ENCODE measurements around the gene CHCHD1.

CHCHD1 gene

DNA sequence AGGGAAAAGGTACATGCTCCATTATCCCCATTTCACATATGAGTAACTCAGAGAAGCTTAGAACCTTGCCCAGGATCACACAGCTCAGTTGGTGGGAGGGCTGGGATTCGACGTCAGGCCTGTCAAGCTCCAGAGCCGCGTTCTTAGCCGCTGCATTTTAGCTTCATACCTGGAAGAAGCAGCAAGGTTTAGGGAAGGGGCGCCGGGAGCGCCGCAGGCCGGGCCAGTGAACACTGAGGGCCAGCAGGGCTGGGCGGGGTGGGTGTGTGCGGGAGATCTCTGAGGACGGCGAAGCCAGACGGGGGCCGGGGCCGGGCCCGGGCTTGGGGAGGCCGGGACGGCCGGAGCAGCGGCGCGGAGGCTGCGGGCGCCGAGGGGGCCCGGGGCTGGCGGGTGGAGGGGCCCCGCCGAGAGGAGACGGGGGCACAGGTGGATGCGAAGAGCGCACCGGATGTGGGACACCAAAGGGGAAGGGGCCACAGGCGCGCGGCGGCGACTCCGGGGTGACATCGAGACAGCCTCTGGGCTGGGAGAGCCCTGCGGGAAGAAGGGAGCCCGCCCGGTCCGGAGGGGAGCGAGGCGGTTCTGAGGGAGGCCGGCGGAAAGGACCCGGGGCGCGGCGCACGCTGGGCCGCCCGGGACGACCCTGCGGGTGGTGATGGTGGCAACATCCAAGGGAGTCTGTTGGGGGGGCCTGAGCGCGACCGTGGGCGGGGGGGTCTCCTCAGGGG lies 29.1 kb downstream of the CHCHD1 start:
- H3K14ac ChIP-seq (ENCODE audit: low read length), result no peak overlapping the region
- peak overlapping the region; percentile 95 for H2AFZ ChIP-seq (ENCODE audit: low read length)
- no peak overlapping the region for H4K8ac ChIP-seq (ENCODE audit: low read depth, low read length)
- no peak overlapping the region for H2AK5ac ChIP-seq (ENCODE audit: low read depth, low read length)
- H3K9ac ChIP-seq (ENCODE audit: low read depth, low read length, poor library complexity), result peak overlapping the region; percentile 96
- no peak overlapping the region for H3K4ac ChIP-seq (ENCODE audit: low read length)
- H3K27ac ChIP-seq (replicated peaks; ENCODE audit: low read length), result no peak overlapping the region
- no CpG with 5 or more reads among the region's 63 CpGs for WGBS, 2 donors (ENCODE audit: extremely low coverage in 2 of 2, insufficient read length in 2 of 2, insufficient replicate concordance in 1 of 2)
- peak overlapping the region; percentile 77 for H2BK5ac ChIP-seq (ENCODE audit: low read length)
- H3K4me1 ChIP-seq (ENCODE audit: control insufficient read depth in 2 of 2, insufficient read depth in 1 of 2, low read depth in 1 of 2, low read length in 2 of 2), result peaks cover 0 to 6% of the 10 kb centered on the region in 2 donors
- no peaks in the 10 kb centered on the region for H3K27me3 ChIP-seq (ENCODE audit: control insufficient read depth in 3 of 3, insufficient read depth in 3 of 3, low read depth in 1 of 3, low read length in 3 of 3)
- peak overlapping the region; percentile 51 for H2BK15ac ChIP-seq (ENCODE audit: low read length)
- H3K23ac ChIP-seq (ENCODE audit: low read depth, low read length, poor library complexity), result peak overlapping the region; percentile 97
- peak overlapping the region; percentile 87 to 97 for H3K4me3 ChIP-seq (ENCODE audit: low read length in 2 of 2)
- H4K91ac ChIP-seq (ENCODE audit: low read depth, low read length, poor library complexity), result no peak overlapping the region
- H3K79me1 ChIP-seq (ENCODE audit: low read depth, low read length), result no peaks in the 10 kb centered on the region
- no peak for DNase-seq (ENCODE audit: low spot score)
- H3K4me2 ChIP-seq (ENCODE audit: insufficient read depth, low read length, poor library complexity, severe bottlenecking), result peak overlapping the region; percentile 84
- peak overlapping the region; percentile 92 for H3K18ac ChIP-seq (ENCODE audit: low read length)
- H2BK120ac ChIP-seq (ENCODE audit: low read depth, low read length), result no peak overlapping the region
- no peaks in the 10 kb centered on the region for H3K9me3 ChIP-seq (replicated peaks in 1 of 2; ENCODE audit: control insufficient read depth in 2 of 2, insufficient read depth in 1 of 2, low read depth in 1 of 2, low read length in 2 of 2)
- no peak overlapping the region for H2BK12ac ChIP-seq (ENCODE audit: low read length)
- peaks cover 25 to 59% of the 10 kb centered on the region in 2 donors for H3K36me3 ChIP-seq (replicated peaks in 1 of 2; ENCODE audit: control insufficient read depth in 2 of 2, insufficient read depth in 2 of 2, low read length in 2 of 2)

- Histone ChIP-seq H3K18ac (ENCODE audit: low read length) (no peak overlapping the region), H4K8ac (ENCODE audit: low read depth, low read length) (no peak overlapping the region), H3K9ac (ENCODE audit: low read depth, low read length, poor library complexity) (no peak overlapping the region), H4K91ac (ENCODE audit: low read depth, low read length, poor library complexity) (no peak overlapping the region), H3K9me3 (replicated peaks in 1 of 2; ENCODE audit: control insufficient read depth in 2 of 2, insufficient read depth in 1 of 2, low read depth in 1 of 2, low read length in 2 of 2) (no peaks in the 10 kb centered on the region), H3K4me2 (ENCODE audit: insufficient read depth, low read length, poor library complexity, severe bottlenecking) (no peak overlapping the region), H3K36me3 (replicated peaks in 1 of 2; ENCODE audit: control insufficient read depth in 2 of 2, insufficient read depth in 2 of 2, low read length in 2 of 2) (peaks cover 23 to 55% of the 10 kb centered on the region in 2 donors), H2AK5ac (ENCODE audit: low read depth, low read length) (no peak overlapping the region), H3K14ac (ENCODE audit: low read length) (no peak overlapping the region), H3K23ac (ENCODE audit: low read depth, low read length, poor library complexity) (no peak overlapping the region), H2BK12ac (ENCODE audit: low read length) (no peak overlapping the region), H3K79me1 (ENCODE audit: low read depth, low read length) (no peaks in the 10 kb centered on the region), H3K4me3 (ENCODE audit: low read length in 2 of 2) (no peak overlapping the region), H2BK15ac (ENCODE audit: low read length) (no peak overlapping the region), H2BK120ac (ENCODE audit: low read depth, low read length) (no peak overlapping the region), H2BK5ac (ENCODE audit: low read length) (no peak overlapping the region), H3K4me1 (ENCODE audit: control insufficient read depth in 2 of 2, insufficient read depth in 1 of 2, low read depth in 1 of 2, low read length in 2 of 2) (peaks cover 0 to 6% of the 10 kb centered on the region in 2 donors), H3K27me3 (ENCODE audit: control insufficient read depth in 3 of 3, insufficient read depth in 3 of 3, low read depth in 1 of 3, low read length in 3 of 3) (no peaks in the 10 kb centered on the region), H2AFZ (ENCODE audit: low read length) (no peak overlapping the region), H3K27ac (replicated peaks; ENCODE audit: low read length) (no peak overlapping the region), H3K4ac (ENCODE audit: low read length) (no peak overlapping the region)
- no CpG with 5 or more reads among the region's 4 CpGs for WGBS, 2 donors (ENCODE audit: extremely low coverage in 2 of 2, insufficient read length in 2 of 2, insufficient replicate concordance in 1 of 2)
- no peak for DNase-seq (ENCODE audit: low spot score)
Measured at GRCh38 chr10:73812657-73813056, 30.8 kb downstream of the CHCHD1 start.

DNA sequence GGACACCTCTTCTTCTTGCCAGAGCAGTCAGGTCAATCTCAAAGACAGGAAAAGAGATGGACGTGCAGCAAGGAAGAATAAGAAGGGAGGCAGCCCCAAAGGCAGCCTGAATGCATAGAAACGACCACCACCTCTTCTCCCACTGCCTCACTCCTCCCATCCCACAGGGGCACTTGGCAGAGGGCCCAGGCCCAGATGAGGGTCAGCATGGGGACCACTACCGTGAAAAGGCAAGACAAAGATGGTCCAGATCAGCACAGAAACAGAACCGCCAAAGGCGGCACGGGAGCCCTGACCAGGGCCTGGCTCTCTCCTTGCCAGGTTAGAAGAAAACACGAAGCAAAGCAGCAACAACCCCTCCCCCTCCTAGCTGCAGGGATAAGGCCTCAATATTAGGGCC lies 31.5 kb downstream of the CHCHD1 start:
- DNase-seq (ENCODE audit: low spot score), result no peak
- H2AFZ ChIP-seq (ENCODE audit: low read length), result no peak overlapping the region
- no peak overlapping the region for H3K14ac ChIP-seq (ENCODE audit: low read length)
- no peaks in the 10 kb centered on the region for H3K79me1 ChIP-seq (ENCODE audit: low read depth, low read length)
- H3K23ac ChIP-seq (ENCODE audit: low read depth, low read length, poor library complexity), result no peak overlapping the region
- no peak overlapping the region for H3K9ac ChIP-seq (ENCODE audit: low read depth, low read length, poor library complexity)
- H3K27me3 ChIP-seq (ENCODE audit: control insufficient read depth in 3 of 3, insufficient read depth in 3 of 3, low read depth in 1 of 3, low read length in 3 of 3), result no peaks in the 10 kb centered on the region
- no peak overlapping the region for H3K18ac ChIP-seq (ENCODE audit: low read length)
- no peak overlapping the region for H4K8ac ChIP-seq (ENCODE audit: low read depth, low read length)
- no peaks in the 10 kb centered on the region for H3K9me3 ChIP-seq (replicated peaks in 1 of 2; ENCODE audit: control insufficient read depth in 2 of 2, insufficient read depth in 1 of 2, low read depth in 1 of 2, low read length in 2 of 2)
- peaks cover 0 to 6% of the 10 kb centered on the region in 2 donors for H3K4me1 ChIP-seq (ENCODE audit: control insufficient read depth in 2 of 2, insufficient read depth in 1 of 2, low read depth in 1 of 2, low read length in 2 of 2)
- H3K4me3 ChIP-seq (ENCODE audit: low read length in 2 of 2), result no peak overlapping the region
- H2BK120ac ChIP-seq (ENCODE audit: low read depth, low read length), result no peak overlapping the region
- H3K27ac ChIP-seq (replicated peaks; ENCODE audit: low read length), result no peak overlapping the region
- no peak overlapping the region for H3K4me2 ChIP-seq (ENCODE audit: insufficient read depth, low read length, poor library complexity, severe bottlenecking)
- no peak overlapping the region for H3K4ac ChIP-seq (ENCODE audit: low read length)
- H3K36me3 ChIP-seq (replicated peaks in 1 of 2; ENCODE audit: control insufficient read depth in 2 of 2, insufficient read depth in 2 of 2, low read length in 2 of 2), result peaks cover 16 to 49% of the 10 kb centered on the region in 2 donors
- no peak overlapping the region for H2BK5ac ChIP-seq (ENCODE audit: low read length)
- H2AK5ac ChIP-seq (ENCODE audit: low read depth, low read length), result no peak overlapping the region
- no peak overlapping the region for H4K91ac ChIP-seq (ENCODE audit: low read depth, low read length, poor library complexity)
- WGBS, 2 donors (ENCODE audit: extremely low coverage in 2 of 2, insufficient read length in 2 of 2, insufficient replicate concordance in 1 of 2), result no CpG with 5 or more reads among the region's 7 CpGs
- H2BK15ac ChIP-seq (ENCODE audit: low read length), result no peak overlapping the region
- H2BK12ac ChIP-seq (ENCODE audit: low read length), result no peak overlapping the region

DNA sequence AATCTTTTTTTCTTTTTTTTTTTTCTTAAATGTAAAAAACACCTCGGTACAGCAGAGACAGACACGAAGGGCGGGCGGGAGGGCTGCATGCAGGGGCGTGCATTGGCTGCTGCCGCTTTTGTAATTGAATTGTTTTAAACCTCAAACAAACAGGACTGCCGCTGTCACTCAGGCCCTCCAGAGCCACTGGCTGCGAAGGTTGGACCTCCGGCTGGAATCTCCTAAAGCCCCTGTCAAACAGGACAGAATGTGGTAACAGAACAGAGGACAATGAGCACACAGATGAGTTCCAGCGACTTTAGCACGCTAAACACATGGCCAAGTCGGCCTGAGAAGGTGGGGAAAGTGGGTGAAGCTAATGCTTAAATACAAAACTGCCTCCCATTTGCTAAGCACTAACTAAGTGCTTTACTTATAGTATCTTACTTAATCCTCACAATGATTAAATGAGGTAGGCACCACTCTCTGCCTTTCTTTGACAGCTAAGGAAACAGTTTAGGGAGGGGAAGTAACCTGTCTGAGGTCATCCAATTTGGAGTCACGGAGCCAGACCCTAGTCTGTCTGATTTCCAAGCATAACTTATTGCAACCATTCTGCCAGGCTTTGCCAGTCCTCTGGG lies 32.5 kb downstream of the CHCHD1 start:
- H2AK5ac ChIP-seq (ENCODE audit: low read depth, low read length), result no peak overlapping the region
- no peaks in the 10 kb centered on the region for H3K79me1 ChIP-seq (ENCODE audit: low read depth, low read length)
- no peak overlapping the region for H3K9ac ChIP-seq (ENCODE audit: low read depth, low read length, poor library complexity)
- no peak overlapping the region for H2BK5ac ChIP-seq (ENCODE audit: low read length)
- H3K27ac ChIP-seq (replicated peaks; ENCODE audit: low read length), result no peak overlapping the region
- no peaks in the 10 kb centered on the region for H3K27me3 ChIP-seq (ENCODE audit: control insufficient read depth in 3 of 3, insufficient read depth in 3 of 3, low read depth in 1 of 3, low read length in 3 of 3)
- no peak overlapping the region for H3K4ac ChIP-seq (ENCODE audit: low read length)
- H2BK15ac ChIP-seq (ENCODE audit: low read length), result no peak overlapping the region
- no peak overlapping the region for H2AFZ ChIP-seq (ENCODE audit: low read length)
- H3K23ac ChIP-seq (ENCODE audit: low read depth, low read length, poor library complexity), result no peak overlapping the region
- WGBS, 2 donors (ENCODE audit: extremely low coverage in 2 of 2, insufficient read length in 2 of 2, insufficient replicate concordance in 1 of 2), result no CpG with 5 or more reads among the region's 13 CpGs
- H3K18ac ChIP-seq (ENCODE audit: low read length), result no peak overlapping the region
- no peak overlapping the region for H2BK12ac ChIP-seq (ENCODE audit: low read length)
- no peak overlapping the region for H3K14ac ChIP-seq (ENCODE audit: low read length)
- no peak overlapping the region for H4K91ac ChIP-seq (ENCODE audit: low read depth, low read length, poor library complexity)
- DNase-seq (ENCODE audit: low spot score), result no peak
- H4K8ac ChIP-seq (ENCODE audit: low read depth, low read length), result no peak overlapping the region
- H3K36me3 ChIP-seq (replicated peaks in 1 of 2; ENCODE audit: control insufficient read depth in 2 of 2, insufficient read depth in 2 of 2, low read length in 2 of 2), result peaks cover 14 to 40% of the 10 kb centered on the region in 2 donors
- no peaks in the 10 kb centered on the region for H3K9me3 ChIP-seq (replicated peaks in 1 of 2; ENCODE audit: control insufficient read depth in 2 of 2, insufficient read depth in 1 of 2, low read depth in 1 of 2, low read length in 2 of 2)
- no peak overlapping the region for H3K4me2 ChIP-seq (ENCODE audit: insufficient read depth, low read length, poor library complexity, severe bottlenecking)
- H2BK120ac ChIP-seq (ENCODE audit: low read depth, low read length), result no peak overlapping the region
- peaks cover 0 to 6% of the 10 kb centered on the region in 2 donors for H3K4me1 ChIP-seq (ENCODE audit: control insufficient read depth in 2 of 2, insufficient read depth in 1 of 2, low read depth in 1 of 2, low read length in 2 of 2)
- peak overlapping the region in 1 of 2 donors; percentile 42 for H3K4me3 ChIP-seq (ENCODE audit: low read length in 2 of 2)

Data from neuronal stem cell (in vitro differentiated cells).